GM13977 (cell line): ENCODE data around the gene PARD3.

Source experiments
- DNase-seq: peaks from one replicate; pipeline ENCODE4 v3.0.0; 2012; ENCODE audit warnings: low spot score
- CTCF ChIP-seq: IDR thresholded peaks from 2 replicates; pipeline ENCODE4 v1.5.1; 2012; ENCODE audit warnings: mild to moderate bottlenecking, control low read depth; ENCODE audit not compliant: insufficient read depth; ENCODE audit errors: extremely low read depth, missing control alignments
- in situ Hi-C: fragments of 300-500 bp; cut with MboI; formaldehyde crosslinking; loops from one replicate; pipeline ENCODE4 v1.12.0; 2022; ENCODE audit warnings: low sequenced_read_pairs, low pct_unique_long_range_greater_than_20kb, mixed read lengths, inconsistent platforms; ENCODE audit not compliant: unreplicated experiment

Gene PARD3

GRCh38 chr10:34207343-34207742, 607.8 kb downstream of the PARD3 start:
- no peak for TF ChIP-seq CTCF
- no peak for DNase-seq
- in situ Hi-C loops: no loop called here

GRCh38 chr10:34206935-34207268, 608.2 kb downstream of the PARD3 start:
- in situ Hi-C loops: no loop called here
- DNase-seq: no peak
- TF ChIP-seq CTCF: no peak

GRCh38 chr10:34206078-34206934, 608.8 kb downstream of the PARD3 start:
- in situ Hi-C loops: no loop called here
- DNase-seq: peak; percentile 16
- no peak for TF ChIP-seq CTCF

DNA sequence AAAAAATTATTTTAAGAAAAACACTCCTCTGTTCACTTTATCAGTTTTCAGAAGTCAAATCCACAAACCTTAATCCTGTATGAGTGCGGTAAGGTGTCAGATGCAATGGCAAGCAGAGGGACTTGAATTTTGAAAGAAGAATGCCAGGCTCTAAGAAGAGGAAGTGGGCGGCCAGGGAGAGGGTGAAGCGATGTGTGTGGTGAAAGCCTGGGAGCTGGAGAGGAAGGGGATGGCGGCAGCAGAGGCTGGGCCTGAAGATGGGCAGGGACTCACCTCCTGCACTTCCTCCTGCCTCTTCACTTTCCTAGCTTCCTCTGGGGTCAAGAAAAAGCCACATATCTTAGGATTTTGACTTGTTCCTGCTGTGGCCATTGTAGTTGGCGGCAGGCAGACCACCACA, 609.6 kb downstream of the PARD3 start:
- no peak for TF ChIP-seq CTCF
- no peak for DNase-seq
- in situ Hi-C loops: no loop called here

- DNase-seq: no peak
- in situ Hi-C loops: no loop called here
Measured at GRCh38 chr10:34203966-34204630, 611.0 kb downstream of the PARD3 start.

DNA sequence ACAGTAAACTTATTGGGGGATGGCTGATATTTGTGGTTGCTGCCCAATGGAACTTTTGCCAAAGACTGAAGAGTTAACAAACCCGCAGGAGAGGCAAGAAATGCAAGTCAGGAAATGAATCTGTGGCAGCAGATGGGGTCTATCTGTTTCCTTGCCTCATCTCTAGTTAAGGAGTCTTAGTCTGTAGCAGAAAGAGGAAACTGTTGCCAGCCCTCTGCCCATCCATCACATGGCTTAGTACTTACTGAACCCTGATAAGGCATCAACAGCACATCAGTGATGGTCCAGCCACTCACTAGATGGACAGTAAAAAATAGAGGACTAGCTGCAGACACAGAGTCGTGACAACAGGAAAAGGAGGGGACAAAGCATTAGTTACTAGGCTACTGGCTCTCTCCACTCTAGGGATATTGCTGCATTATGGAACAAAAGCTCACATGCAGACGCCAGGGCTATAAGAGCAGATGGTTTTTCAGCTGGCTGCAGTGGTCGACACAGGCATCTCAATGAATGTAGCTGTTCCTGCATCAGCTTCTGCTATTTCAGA, 614.7 kb downstream of the PARD3 start:
- no peak for DNase-seq
- no peak for TF ChIP-seq CTCF
- in situ Hi-C loops: no loop called here

More at GRCh38 chr10:34203966-34204630, 611.0 kb downstream of the PARD3 start:
- no peak for TF ChIP-seq CTCF
